ENCODE data around the gene MMP23B.
"Not testable (repeated sequence)": the region's sequence is repeated elsewhere in the genome, so short reads cannot be mapped to it uniquely, and the experiment has no call there.

- TF ChIP-seq POLR2AphosphoS5, CTCF, POLR2A, EP300 (IDR thresholded peaks at IDR 0.05): not testable (repeated sequence)
Observed at GRCh38 chr1:1664318-1664717, 32.3 kb downstream of the MMP23B start.

All from gastroesophageal sphincter (tissue), 3 donors.